ENCODE measurements around the gene NR2F2.

Gene NR2F2

DNA sequence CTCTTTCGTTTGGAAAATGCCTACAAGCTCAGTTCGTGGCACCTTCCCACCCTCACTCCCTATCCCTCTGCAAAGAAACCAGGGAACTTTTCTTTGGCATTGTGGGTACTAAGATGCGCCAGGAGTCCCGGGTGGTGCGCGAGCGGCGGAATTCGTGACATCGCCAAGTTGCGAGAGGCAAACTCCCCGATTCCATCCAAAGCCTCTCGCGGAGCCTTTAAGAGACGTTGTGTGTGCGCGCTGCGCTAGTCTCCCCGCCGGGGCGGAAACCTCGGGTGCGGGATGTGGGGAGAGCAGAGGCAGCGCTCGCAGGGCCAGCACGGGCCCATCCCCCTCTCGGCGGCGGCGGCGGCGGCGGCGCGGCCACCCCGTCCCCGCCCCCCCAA is 443 bp upstream of the NR2F2 start:
- in situ Hi-C loops (cut with MboI; ENCODE audit: low sequenced_read_pairs) = loop anchor here (25.0 kb wide), 2 partner anchors 557 to 1043 kb away; no protein-coding TSS in a partner anchor

GRCh38 chr15:96331144-96331944 is 844 bp downstream of the NR2F2 start:
- in situ Hi-C loops (cut with MboI; ENCODE audit: low sequenced_read_pairs) = loop anchor here (25.0 kb wide), 2 partner anchors 556 to 1044 kb away; no protein-coding TSS in a partner anchor

DNA sequence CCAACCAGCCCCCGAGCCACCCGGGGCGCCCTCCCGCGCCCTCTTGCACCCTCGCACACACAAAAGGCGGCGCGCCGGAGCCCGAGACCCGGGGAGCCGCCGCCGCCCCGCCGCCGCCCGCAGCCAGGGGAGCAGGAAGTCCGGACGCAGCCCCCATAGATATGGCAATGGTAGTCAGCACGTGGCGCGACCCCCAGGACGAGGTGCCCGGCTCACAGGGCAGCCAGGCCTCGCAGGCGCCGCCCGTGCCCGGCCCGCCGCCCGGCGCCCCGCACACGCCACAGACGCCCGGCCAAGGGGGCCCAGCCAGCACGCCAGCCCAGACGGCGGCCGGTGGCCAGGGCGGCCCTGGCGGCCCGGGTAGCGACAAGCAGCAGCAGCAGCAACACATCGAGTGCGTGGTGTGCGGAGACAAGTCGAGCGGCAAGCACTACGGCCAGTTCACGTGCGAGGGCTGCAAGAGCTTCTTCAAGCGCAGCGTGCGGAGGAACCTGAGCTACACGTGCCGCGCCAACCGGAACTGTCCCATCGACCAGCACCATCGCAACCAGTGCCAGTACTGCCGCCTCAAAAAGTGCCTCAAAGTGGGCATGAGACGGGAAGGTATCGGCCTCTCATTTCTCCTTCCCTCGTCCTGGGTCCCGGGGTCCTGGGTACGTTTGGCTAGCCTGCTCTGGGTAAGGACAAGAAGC is 1.6 kb downstream of the NR2F2 start:
- in situ Hi-C loops (cut with MboI; ENCODE audit: low sequenced_read_pairs) = loop anchor here (25.0 kb wide), 2 partner anchors 555 to 1045 kb away; no protein-coding TSS in a partner anchor

GRCh38 chr15:96332637-96333121 is 2.2 kb downstream of the NR2F2 start:
- in situ Hi-C loops (cut with MboI; ENCODE audit: low sequenced_read_pairs) = loop anchor here (25.0 kb wide), 2 partner anchors 555 to 1045 kb away; no protein-coding TSS in a partner anchor

- in situ Hi-C loops (cut with MboI; ENCODE audit: low sequenced_read_pairs) = loop anchor here (25.0 kb wide), 2 partner anchors 554 to 1046 kb away; no protein-coding TSS in a partner anchor
Observed at GRCh38 chr15:96333131-96334016, 2.9 kb downstream of the NR2F2 start.

DNA sequence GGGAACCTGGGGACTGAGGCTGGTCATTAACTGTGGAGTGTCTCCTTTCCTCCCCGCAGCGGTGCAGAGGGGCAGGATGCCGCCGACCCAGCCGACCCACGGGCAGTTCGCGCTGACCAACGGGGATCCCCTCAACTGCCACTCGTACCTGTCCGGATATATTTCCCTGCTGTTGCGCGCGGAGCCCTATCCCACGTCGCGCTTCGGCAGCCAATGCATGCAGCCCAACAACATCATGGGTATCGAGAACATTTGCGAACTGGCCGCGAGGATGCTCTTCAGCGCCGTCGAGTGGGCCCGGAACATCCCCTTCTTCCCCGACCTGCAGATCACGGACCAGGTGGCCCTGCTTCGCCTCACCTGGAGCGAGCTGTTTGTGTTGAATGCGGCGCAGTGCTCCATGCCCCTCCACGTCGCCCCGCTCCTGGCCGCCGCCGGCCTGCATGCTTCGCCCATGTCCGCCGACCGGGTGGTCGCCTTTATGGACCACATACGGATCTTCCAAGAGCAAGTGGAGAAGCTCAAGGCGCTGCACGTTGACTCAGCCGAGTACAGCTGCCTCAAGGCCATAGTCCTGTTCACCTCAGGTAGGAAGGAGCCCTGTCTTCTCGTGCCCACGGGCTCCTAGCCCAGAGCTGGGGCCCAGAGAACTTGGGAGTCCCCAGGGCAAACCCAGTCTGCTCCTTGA is 3.7 kb downstream of the NR2F2 start:
- in situ Hi-C loops (cut with MboI; ENCODE audit: low sequenced_read_pairs) = loop anchor here (25.0 kb wide), 2 partner anchors 553 to 1047 kb away; no protein-coding TSS in a partner anchor

DNA sequence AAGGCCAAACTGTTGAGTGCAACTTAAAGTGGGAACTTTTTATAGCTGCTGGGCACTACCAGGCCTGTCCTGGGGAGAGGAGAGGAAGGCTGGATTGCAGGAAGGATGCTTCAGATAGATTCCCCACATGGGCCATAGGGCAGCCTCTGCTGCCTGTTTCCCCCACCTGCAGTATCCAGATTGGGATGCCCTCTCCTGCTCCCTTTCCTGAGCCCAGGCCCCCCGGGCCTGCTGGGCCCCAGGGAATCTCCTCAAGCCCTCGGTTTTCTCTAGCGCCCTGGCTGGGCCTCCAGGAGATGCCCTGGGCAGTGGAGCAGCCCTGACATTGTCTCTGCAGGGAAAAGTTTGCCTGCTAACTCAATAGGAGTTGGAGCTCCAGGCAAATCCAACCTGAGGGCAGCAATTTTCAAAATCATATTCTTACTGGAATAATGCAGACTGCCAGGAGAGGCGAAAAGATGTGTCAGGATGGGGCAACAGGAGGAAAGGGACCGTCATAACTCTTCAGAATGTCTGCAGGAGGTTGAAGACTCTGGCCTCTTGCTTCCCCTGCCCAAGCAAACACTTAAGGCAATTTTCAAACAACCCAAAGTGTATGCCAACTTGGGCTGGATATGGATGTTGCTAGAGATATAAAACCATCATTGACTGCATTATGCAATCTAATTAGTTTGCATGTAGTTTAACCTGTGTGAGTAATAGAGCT is 4.4 kb downstream of the NR2F2 start:
- in situ Hi-C loops (cut with MboI; ENCODE audit: low sequenced_read_pairs) = loop anchor here (25.0 kb wide), 2 partner anchors 552 to 1048 kb away; no protein-coding TSS in a partner anchor

DNA sequence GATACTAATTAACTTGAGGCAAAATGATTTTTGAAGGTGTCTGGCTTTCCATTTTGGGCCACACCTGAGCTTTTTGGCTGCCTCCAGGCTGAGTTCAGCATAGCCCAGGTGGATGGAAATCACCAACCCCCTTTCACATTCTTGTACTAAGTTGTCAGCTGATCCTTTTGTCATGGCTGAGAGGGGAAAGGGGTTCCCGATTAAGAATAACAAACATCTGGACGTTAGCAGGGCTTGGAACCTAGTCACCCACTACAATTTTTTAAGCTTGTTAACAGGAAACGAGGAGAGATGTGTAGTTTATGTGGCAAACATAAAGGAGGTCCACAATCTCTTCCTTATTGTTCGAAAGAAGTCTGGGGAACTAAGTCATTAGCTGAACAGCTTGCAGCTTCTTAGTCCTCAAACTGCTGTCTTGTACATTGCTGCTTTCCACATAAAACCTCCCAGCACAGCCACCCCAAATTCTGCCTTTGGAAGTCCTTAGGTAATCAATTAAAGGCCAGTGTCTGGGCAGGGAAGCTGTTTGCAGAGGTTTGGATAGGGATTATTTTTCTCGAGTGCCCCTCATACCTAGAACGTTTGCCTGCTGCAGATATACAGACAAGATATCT is 5.0 kb downstream of the NR2F2 start:
- in situ Hi-C loops (cut with MboI; ENCODE audit: low sequenced_read_pairs) = loop anchor here (25.0 kb wide), 2 partner anchors 552 to 1048 kb away; no protein-coding TSS in a partner anchor

GRCh38 chr15:96336108-96336595 is 5.7 kb downstream of the NR2F2 start:
- in situ Hi-C loops (cut with MboI; ENCODE audit: low sequenced_read_pairs) = loop anchor here (25.0 kb wide), 2 partner anchors 551 to 1049 kb away; no protein-coding TSS in a partner anchor

DNA sequence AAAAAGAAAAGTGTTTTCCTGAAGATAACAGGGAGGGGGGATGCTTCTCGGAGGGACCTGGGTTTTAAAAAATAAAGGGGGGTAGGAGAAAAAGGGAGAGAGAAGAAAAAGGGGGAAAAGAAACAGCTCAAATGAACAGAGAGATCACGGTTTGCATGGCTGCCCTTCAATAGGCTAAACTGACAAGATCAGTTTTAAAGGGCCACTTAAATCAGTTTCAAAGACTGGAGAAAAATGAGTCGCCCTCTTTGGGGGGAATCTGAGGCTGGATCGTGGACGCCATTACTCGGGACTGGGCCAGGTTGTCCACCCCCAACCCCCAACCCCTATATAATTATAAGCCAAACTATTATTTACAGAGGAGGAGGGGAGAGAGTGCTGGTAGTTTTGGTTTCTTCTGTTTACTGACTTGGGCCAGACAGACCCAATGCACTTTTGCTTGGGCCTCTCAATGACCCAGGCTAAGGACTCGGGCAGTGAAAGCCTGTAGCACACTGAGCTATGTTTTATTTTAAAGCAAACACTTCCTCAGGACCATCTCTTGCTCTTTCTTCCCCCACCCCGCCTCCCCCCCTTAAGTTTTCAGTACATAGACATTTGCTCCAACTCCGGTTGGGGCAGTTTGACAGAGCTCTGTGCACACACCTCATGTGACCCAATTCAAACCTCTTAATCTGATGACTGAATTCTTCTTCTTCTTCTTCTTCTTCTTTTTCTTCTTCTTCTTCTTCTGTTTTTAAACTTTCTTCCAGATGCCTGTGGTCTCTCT is 6.3 kb downstream of the NR2F2 start:
- in situ Hi-C loops (cut with MboI; ENCODE audit: low sequenced_read_pairs) = loop anchor here (25.0 kb wide), 2 partner anchors 551 to 1049 kb away; no protein-coding TSS in a partner anchor

GRCh38 chr15:96337365-96338023 is 7.0 kb downstream of the NR2F2 start:
- in situ Hi-C loops (cut with MboI; ENCODE audit: low sequenced_read_pairs) = loop anchor here (25.0 kb wide), 2 partner anchors 550 to 1050 kb away; no protein-coding TSS in a partner anchor

- in situ Hi-C loops (cut with MboI; ENCODE audit: low sequenced_read_pairs) = loop anchor here (25.0 kb wide), 2 partner anchors 549 to 1051 kb away; no protein-coding TSS in a partner anchor
Observed at GRCh38 chr15:96338074-96338765, 7.7 kb downstream of the NR2F2 start.

DNA sequence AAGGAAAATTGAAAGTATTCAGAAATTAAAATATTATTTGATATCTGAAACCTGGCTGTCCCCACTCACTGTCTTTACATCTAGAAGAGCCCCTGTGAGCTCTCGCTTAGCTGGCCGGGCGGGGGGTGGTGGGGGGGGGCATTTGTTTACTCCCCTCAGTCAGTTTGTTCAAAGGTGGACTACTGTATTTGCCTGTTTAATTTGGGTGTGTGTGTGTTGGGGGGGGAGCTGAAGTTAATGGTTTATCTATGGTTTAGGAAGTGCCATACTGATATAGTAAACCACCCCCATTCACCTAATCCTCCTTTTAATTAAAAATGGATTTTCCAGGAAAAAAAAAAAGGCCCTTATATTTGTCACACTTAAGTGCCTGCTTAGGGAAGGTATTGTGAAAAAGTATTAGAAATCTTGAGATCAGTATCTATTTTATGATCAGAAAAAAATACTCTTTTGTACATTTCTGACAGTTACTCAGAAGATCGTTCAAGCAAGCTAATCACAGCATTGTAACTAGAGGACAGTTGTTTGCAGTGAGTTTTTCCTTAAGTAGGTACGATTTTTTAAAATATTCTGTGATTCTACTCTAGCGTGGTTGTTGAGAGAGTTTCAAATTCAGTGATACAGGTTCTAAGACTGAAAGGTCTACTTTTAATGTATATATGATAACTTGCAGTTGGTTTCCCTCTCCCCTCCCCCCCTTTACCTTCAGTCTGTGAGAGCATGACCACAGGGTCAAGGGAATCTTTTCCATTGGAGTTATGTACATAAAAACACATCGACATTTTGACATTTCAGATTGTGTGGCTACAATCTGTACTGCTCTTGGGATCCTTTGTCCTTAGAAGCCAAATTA is 8.5 kb downstream of the NR2F2 start:
- in situ Hi-C loops (cut with MboI; ENCODE audit: low sequenced_read_pairs) = loop anchor here (25.0 kb wide), 2 partner anchors 548 to 1052 kb away; no protein-coding TSS in a partner anchor

DNA sequence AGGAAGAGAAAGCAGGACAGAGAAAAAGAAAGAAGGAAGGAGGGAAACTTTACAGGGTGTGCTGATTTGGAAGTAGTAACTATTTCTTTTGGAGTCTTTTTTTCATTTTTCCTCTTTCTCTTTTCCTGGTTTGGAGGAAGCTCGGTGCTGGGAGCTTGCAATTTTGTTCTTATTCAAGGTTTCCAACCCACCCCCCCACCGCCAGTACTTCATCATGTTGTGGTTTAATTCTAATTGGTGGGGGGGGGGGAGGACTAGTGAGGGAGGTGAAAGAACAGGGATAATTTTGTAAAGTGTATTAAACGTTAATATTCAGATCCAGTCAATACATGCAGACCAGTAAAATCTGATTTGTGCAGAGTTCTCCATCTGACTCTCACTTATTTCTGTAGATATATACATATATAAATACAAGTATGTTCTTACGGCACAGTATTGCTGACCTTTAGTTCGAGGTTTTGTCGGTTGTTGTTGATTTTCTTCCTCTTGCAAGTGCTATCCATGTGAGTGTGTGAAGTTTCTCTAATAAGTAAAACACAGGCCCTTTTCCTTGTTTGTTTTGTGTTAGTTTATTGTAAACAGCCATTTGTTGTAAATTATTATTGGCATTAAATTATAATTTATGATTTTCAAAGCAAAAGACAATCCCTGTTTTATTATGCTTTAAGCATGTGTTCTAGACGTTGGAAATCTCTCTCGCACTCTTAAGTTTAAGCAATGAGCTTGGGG is 9.3 kb downstream of the NR2F2 start:
- in situ Hi-C loops (cut with MboI; ENCODE audit: low sequenced_read_pairs) = loop anchor here (10.0 to 25.0 kb wide), 4 partner anchors 245 to 1052 kb away; no protein-coding TSS in a partner anchor

- in situ Hi-C loops (cut with MboI; ENCODE audit: low sequenced_read_pairs) = loop anchor here (10.0 to 25.0 kb wide), 4 partner anchors 245 to 1053 kb away; no protein-coding TSS in a partner anchor
Observed at GRCh38 chr15:96340348-96340597, 9.8 kb downstream of the NR2F2 start.

Measured in HL-60/S4 (cell line).